Osteocyte (in vitro differentiated cells): ENCODE data around the gene SCAPER. TPM values are rescaled to one million over a fixed set of nuclear protein-coding genes. Genes with fewer than 3 reads are reported as not detected.

Experiments used
- DNase-seq: peaks from one replicate; pipeline ENCODE4 v3.0.0; 2021; ENCODE audit warnings: mixed read lengths; ENCODE audit not compliant: unreplicated experiment; ENCODE audit errors: extremely low spot score
- H3K27ac Mint-ChIP-seq: one replicate; pipeline ENCODE4 v1.8.0; 2021; ENCODE audit warnings: mild to moderate bottlenecking, mixed read lengths; ENCODE audit not compliant: unreplicated experiment
- H3K27me3 Mint-ChIP-seq: one replicate; pipeline ENCODE4 v1.8.0; 2021; ENCODE audit warnings: mixed read lengths; ENCODE audit not compliant: unreplicated experiment
- H3K36me3 Mint-ChIP-seq: one replicate; pipeline ENCODE4 v1.8.0; 2021; ENCODE audit warnings: mixed read lengths; ENCODE audit not compliant: unreplicated experiment
- H3K4me1 Mint-ChIP-seq: one replicate; pipeline ENCODE4 v1.8.0; 2021; ENCODE audit warnings: mixed read lengths; ENCODE audit not compliant: unreplicated experiment
- H3K4me3 Mint-ChIP-seq: one replicate; pipeline ENCODE4 v1.8.0; 2021; ENCODE audit warnings: mild to moderate bottlenecking, moderate library complexity, mixed read lengths; ENCODE audit not compliant: unreplicated experiment
- H3K9me3 Mint-ChIP-seq: one replicate; pipeline ENCODE4 v1.8.0; 2021; ENCODE audit warnings: mixed read lengths; ENCODE audit not compliant: unreplicated experiment
- total RNA-seq: library from RNA; stranded (reverse); gene quantifications from 2 replicates; pipeline ENCODE4 v1.2.1, GENCODE V29; 2021
- TF ChIP-seq, protein P1 (sequence below): fragments of 200-600 bp; sonication (generic); IDR thresholded peaks from 2 replicates; pipeline ENCODE4 v1.5.0; 2021; ENCODE audit warnings: antibody characterized with exemption, mild to moderate bottlenecking, moderate library complexity

SCAPER gene
- total RNA-seq, 1 donor from 2014 or later = 20.0 TPM

- Mint-ChIP-seq H3K4me1 (no peaks in the 10 kb centered on the region), H3K27me3 (no peaks in the 10 kb centered on the region), H3K9me3 (peaks cover 14% of the 10 kb centered on the region), H3K36me3 (no peaks in the 10 kb centered on the region), H3K27ac (no peak overlapping the region), H3K4me3 (no peak overlapping the region)
- TF ChIP-seq, protein P1, sequence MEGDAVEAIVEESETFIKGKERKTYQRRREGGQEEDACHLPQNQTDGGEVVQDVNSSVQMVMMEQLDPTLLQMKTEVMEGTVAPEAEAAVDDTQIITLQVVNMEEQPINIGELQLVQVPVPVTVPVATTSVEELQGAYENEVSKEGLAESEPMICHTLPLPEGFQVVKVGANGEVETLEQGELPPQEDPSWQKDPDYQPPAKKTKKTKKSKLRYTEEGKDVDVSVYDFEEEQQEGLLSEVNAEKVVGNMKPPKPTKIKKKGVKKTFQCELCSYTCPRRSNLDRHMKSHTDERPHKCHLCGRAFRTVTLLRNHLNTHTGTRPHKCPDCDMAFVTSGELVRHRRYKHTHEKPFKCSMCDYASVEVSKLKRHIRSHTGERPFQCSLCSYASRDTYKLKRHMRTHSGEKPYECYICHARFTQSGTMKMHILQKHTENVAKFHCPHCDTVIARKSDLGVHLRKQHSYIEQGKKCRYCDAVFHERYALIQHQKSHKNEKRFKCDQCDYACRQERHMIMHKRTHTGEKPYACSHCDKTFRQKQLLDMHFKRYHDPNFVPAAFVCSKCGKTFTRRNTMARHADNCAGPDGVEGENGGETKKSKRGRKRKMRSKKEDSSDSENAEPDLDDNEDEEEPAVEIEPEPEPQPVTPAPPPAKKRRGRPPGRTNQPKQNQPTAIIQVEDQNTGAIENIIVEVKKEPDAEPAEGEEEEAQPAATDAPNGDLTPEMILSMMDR = no peak
- DNase-seq = no peak
Measured at GRCh38 chr15:76391309-76391708, 513.8 kb downstream of the SCAPER start.

DNA sequence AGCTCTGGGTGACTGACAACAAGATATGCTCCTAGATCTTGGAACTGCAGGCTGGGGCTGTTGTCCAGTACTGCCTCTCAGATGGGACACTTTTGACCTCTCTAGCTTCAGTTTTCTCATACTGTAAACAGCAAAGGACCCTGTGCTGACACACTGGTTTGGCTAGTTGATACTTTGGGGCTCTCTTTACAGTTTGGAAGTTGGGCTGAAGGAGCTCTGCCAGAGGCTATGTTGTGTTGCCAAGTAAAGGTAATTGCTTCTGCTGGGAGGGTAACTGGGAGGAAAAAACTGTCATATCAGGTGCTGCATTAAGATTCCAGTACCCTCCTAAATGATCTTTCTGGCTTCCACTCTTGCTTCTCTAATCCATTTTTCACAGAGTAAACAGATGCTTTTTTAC, 514.6 kb downstream of the SCAPER start:
- DNase-seq = no peak
- Mint-ChIP-seq H3K9me3 (peaks cover 7% of the 10 kb centered on the region), H3K27me3 (no peaks in the 10 kb centered on the region), H3K4me1 (no peaks in the 10 kb centered on the region), H3K27ac (no peak overlapping the region), H3K4me3 (no peak overlapping the region), H3K36me3 (no peaks in the 10 kb centered on the region)
- TF ChIP-seq, protein P1 = no peak

DNA sequence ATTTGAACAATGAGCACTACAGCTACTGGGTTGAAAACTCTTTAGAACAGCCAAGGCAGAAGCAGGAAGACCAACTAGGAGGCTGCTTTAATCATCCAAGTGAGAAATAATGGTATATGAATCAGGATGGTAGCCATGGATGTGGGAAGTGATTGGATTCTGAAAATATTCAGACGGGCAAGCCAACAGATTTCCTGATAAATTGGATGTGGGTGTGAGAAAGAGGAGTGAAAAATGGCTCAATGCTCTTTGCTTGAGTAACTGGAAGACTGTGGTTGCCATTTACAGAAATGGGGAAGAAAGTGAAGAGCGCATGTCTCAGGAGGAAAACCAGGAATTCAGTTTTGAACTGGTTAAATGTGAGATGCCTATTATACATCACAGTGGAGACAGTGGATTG, 518.2 kb downstream of the SCAPER start:
- Mint-ChIP-seq H3K4me3 (no peak overlapping the region), H3K27ac (no peak overlapping the region), H3K9me3 (no peaks in the 10 kb centered on the region), H3K27me3 (no peaks in the 10 kb centered on the region), H3K4me1 (no peaks in the 10 kb centered on the region), H3K36me3 (peaks cover 2% of the 10 kb centered on the region)
- TF ChIP-seq, protein P1 = no peak
- no peak for DNase-seq

GRCh38 chr15:76386178-76386577, 519.0 kb downstream of the SCAPER start:
- Mint-ChIP-seq H3K27me3 (no peaks in the 10 kb centered on the region), H3K9me3 (no peaks in the 10 kb centered on the region), H3K36me3 (peaks cover 2% of the 10 kb centered on the region), H3K27ac (no peak overlapping the region), H3K4me3 (no peak overlapping the region), H3K4me1 (no peaks in the 10 kb centered on the region)
- DNase-seq = no peak
- TF ChIP-seq, protein P1 = no peak

DNA sequence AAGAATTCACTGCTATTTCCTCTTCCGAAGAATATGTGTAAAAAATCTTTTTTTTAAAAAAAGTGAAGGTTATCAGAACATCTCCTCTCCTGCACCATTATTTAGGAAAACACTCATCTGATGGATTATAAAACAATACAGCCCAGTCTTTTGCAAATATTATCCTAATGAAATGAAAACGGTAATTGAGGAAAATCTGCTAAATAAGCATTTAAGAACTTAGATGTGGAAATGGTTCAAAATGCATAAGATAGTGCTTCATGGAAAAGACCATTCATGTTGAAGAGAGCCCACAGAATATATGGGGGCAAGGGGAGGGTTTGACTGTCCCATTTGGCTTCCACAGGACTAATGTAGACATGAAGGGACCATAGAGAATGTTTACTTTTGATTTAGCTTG, 520.7 kb downstream of the SCAPER start:
- Mint-ChIP-seq H3K36me3 (peaks cover 2% of the 10 kb centered on the region), H3K27me3 (no peaks in the 10 kb centered on the region), H3K4me1 (no peaks in the 10 kb centered on the region), H3K4me3 (no peak overlapping the region), H3K9me3 (no peaks in the 10 kb centered on the region), H3K27ac (no peak overlapping the region)
- DNase-seq = no peak
- TF ChIP-seq, protein P1 = no peak
